ENCODE results near the gene KDSR.

KDSR gene

DNA sequence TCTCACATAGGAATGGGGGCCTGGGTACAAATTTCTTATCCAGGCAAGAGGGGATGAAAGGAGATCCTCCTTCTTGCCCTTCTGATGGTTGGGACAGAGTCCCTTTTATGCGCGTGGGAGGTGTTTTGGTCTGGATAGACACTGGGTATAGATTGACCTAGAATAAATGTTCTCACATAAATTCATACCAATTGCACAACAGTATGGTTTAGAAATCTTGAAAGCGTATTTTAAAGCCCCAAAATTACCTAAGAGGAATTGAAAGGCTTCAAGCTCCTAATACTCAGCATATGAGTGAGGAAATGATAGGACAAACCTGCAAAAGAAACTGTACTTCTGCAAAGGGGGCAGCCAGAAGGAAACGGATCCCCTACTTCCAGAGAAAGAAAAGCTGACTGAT lies 44.8 kb downstream of the KDSR start:
- in situ Hi-C loops (cut with MboI; ENCODE audit: low sequenced_read_pairs) = loop anchor here (10.0 kb wide), 1 partner anchor 307 kb away; no protein-coding TSS in a partner anchor

DNA sequence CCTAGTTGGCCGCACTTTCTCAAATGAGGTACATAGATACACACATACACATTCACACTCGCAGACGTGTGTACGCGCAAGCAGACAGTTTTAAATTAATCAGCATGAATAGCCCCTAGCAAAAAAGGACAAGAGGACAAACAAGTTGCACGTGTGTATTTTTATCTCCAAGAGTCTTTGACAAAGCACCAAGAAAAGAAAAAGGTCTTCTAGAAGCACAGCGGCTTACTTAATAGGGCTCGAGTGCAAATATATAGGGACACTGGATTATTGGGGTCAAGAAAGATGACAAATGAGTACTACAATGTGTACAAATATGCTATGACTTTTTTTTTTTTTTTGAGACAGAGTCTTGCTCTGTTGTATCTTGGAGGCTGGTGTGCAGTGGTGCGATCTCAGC lies 45.7 kb downstream of the KDSR start:
- in situ Hi-C loops (cut with MboI; ENCODE audit: low sequenced_read_pairs) = loop anchor here (10.0 kb wide), 1 partner anchor 306 kb away; no protein-coding TSS in a partner anchor

DNA sequence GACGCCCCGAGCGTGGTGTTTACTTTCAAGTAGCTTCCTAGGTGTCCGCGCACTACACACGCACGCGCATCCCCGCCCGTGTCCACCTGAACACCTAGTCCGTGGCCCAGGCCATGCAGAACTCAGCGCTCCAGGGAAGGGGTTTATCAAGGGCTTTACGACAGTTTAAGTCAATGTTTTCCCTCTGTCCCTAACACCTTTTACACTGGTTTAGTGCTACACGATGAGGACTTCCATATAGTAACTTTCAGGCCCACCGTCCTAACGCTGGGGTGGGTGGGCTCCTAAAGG lies 46.1 kb downstream of the KDSR start:
- in situ Hi-C loops (cut with MboI; ENCODE audit: low sequenced_read_pairs) = loop anchor here (10.0 kb wide), 1 partner anchor 306 kb away; no protein-coding TSS in a partner anchor

DNA sequence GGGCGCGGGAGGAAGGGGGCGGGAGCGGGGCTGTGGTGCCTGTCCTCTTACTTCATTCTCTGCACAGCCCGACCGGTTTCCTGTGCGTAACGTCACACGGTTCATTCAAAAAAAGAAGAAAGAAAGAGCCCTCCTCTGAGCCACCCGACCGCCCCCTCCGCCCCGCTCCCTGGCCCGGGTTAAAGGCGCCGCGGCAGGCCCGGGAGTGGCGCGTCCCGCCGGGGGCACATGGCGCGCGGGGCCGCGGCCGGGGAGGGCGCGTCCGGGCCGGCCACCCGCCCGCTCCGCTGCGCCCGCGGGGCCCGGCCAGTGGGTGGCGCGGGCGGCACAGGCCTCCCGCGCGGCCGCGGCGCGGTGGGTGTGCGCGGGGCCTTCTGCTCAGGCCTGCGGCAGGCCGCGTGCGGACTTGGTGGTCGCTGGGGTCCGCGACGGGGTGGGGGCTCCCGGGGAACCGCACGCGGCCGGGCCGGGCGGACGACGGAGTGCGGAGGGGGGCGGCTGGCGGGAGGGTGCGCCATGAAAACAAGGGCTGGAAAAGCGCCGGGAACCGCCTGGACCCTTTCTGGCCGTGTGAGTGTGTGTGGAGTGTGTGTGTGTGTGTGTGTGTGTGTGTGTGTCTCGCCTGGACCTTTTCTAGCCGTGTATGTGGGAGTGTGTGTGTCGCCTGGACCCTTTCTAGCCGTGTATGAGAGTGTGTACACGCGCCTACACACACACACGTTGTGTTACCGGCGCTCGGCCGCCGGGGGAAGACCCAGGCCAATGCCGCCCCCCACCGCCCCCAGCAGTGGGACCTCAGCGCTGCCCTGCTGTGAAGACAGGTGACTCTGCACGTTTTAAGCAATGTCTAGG lies 46.7 kb downstream of the KDSR start:
- in situ Hi-C loops (cut with MboI; ENCODE audit: low sequenced_read_pairs) = loop anchor here (10.0 kb wide), 1 partner anchor 306 kb away; no protein-coding TSS in a partner anchor

DNA sequence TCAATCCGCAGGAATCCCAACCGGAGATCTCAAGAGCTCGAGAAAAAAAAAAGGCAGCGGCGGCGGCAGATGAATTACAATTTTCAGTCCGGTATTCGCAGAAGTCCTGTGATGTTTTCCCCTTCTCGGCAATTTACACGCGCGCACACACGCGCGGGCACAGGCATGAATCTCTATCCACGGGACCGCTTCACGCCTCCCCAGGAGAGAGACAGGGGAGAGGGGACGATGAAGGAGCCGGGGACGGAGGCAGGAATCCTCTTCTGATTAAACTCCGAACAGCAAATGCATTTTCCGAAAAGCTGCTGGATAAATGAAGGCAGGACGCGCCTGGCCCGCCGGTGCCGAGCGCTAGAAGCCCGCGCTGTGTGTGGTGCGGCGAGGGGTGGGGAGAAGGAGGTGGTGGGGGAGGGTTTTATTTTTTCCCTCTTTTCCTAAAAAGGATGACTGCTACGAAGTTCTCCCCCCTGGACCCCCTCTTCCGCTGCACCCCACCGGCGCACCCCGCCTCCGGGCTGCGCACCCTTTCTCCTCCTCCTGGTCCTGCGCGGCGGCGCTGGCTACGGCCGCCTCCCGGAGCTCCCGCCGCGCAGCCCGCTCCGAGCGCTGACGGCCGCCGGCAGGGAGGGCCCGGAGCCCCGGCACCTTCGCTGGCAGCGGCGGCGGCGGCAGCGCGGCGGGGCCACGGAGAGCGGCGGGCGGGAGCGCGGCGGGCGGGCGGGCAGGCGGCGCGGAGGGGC lies 47.5 kb downstream of the KDSR start, which contains the start of gene BCL2:
BCL2 (minus strand) TSS at position 387 of the 740 bp plus-strand sequence.
- in situ Hi-C loops (cut with MboI; ENCODE audit: low sequenced_read_pairs) = loop anchor here (10.0 kb wide), 2 partner anchors 185 to 305 kb away; no protein-coding TSS in a partner anchor

DNA sequence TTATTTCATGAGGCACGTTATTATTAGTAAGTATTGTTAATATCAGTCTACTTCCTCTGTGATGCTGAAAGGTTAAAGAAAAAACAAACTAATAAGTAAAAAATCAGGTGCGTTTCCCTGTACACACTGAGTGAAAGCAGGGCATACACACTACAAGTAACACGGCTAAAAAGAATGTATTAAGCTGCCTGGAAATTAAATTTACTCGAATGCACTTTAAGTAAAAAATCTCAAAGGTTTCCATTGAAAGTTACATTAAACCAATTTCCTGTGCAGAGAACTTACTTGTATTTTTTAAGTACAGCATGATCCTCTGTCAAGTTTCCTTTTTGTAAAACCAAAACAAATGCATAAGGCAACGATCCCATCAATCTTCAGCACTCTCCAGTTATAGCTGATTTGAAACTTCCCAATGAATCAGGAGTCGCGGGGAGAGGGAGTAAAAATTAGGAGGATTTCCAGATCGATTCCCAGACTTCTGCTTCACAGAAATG lies 48.1 kb downstream of the KDSR start:
- in situ Hi-C loops (cut with MboI; ENCODE audit: low sequenced_read_pairs) = loop anchor here (10.0 kb wide), 1 partner anchor 184 kb away; no protein-coding TSS in a partner anchor

DNA sequence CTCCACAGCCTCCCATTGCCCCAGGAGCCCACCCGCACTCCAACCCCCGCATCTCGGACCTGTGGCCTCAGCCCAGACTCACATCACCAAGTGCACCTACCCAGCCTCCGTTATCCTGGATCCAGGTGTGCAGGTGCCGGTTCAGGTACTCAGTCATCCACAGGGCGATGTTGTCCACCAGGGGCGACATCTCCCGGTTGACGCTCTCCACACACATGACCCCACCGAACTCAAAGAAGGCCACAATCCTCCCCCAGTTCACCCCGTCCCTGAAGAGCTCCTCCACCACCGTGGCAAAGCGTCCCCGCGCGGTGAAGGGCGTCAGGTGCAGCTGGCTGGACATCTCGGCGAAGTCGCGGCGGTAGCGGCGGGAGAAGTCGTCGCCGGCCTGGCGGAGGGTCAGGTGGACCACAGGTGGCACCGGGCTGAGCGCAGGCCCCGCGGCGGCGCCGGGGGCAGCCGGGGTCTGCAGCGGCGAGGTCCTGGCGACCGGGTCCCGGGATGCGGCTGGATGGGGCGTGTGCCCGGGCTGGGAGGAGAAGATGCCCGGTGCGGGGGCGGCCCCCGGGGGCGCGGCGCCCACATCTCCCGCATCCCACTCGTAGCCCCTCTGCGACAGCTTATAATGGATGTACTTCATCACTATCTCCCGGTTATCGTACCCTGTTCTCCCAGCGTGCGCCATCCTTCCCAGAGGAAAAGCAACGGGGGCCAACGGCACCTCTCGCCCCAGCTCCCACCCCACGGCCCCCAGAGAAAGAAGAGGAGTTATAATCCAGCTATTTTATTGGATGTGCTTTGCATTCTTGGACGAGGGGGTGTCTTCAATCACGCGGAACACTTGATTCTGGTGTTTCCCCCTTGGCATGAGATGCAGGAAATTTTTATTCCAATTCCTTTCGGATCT lies 48.8 kb downstream of the KDSR start:
- in situ Hi-C loops (cut with MboI; ENCODE audit: low sequenced_read_pairs) = loop anchor here (10.0 kb wide), 1 partner anchor 183 kb away; no protein-coding TSS in a partner anchor

DNA sequence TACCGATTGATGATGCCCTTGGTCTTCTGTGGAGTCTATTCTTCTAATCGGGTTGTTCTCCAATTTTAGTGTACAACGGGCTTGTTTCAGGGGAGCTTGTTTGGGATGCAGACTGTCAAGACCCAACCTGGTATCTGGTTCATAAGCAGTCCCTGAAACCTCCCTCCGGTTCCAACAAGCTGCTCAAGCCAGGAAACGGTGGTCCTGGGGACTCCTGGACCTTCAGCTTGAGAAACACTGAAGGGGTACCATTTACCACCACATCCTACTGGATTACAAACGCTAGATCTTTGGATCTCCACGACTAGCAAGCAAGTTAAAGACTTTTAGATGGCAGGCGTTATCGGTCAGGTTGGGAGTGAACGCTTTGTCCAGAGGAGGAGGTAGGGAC lies 49.5 kb downstream of the KDSR start:
- in situ Hi-C loops (cut with MboI; ENCODE audit: low sequenced_read_pairs) = loop anchor here (10.0 kb wide), 1 partner anchor 183 kb away; no protein-coding TSS in a partner anchor

DNA sequence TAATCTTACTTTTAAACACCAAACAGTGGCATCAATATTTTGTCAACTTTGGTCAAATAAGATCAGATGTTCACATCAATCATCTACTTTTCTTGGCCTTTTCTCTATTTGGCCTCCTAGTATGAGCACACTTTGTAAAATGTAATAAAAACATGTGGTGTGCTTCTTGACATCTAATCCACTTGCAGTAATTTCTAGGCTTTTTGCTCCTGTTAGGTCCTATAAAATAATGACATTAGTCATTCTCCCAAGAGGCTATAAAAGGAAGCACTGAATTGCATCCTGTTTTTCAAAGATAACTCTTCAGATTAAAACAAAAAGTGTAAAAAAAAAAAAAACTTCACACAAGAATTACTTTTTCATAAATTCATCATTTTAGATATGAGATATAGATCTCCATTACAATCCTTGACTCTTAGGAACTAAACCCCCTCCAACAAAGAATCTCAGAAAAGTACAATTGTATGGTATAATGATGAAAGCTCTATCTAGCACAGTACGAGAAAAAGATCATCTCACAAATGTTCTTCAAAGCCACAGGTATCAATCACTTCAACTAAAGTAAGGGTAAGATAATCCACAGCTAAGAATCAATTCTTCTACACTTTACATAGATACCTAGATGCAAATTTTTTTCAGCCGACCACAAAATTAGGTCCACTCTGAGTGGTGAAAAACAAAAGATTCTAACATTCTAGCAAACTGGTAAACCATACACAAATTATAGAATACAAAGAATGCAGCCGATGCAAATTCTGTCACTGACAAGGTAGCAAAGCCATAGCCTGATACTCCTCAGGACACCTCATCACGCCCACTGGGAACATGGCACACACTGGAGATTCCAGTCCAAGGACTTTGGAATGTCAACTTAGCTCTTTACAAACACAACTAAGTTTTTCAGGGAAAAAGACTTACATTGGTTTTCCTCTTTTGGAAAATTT lies 50.1 kb downstream of the KDSR start:
- in situ Hi-C loops (cut with MboI; ENCODE audit: low sequenced_read_pairs) = loop anchor here (10.0 kb wide), 1 partner anchor 182 kb away; no protein-coding TSS in a partner anchor

DNA sequence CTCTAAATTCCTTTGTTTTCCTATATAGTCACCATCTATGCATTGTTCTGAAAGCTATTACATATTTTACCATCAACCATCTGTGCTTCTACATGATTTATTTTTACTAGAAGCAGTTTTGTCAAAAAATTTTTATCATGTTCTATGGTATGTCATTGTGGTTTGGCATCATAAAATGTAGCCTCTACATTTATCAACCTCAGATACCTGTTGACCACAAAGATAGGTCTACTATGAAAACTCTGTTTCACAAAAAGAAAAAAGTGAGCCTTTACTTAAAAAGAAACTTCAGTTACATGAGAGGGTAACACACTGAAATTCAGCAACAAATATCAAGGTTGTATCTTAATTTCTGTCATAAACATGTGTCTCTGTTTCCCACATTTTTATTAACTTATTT lies 51.1 kb downstream of the KDSR start:
- in situ Hi-C loops (cut with MboI; ENCODE audit: low sequenced_read_pairs) = loop anchor here (10.0 kb wide), 1 partner anchor 181 kb away; no protein-coding TSS in a partner anchor

DNA sequence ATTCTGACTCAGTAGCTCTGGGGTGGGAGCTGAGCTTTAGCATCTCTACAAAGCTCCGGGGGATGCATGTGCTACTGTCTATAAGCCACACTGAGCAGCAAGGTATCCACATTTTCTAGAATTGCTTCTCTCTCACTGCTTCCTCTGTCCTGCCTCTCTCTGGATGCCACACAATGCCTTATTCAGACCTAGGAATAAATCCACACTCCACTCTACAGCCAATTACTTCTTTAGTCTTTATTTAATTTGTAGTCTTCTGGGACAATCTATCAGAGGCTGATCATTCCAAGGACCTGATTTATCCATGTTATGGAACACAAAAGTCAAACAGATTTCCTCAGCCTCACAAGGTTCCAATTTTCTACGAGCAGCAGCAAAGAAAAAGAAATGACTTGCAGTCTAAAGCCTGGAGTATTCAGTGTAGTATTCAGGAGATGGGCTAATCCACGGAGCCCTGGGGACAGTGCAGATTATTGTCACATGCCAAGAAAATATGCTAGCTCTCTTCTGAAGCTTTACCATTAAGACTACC lies 51.8 kb downstream of the KDSR start:
- in situ Hi-C loops (cut with MboI; ENCODE audit: low sequenced_read_pairs) = loop anchor here (10.0 kb wide), 1 partner anchor 180 kb away; no protein-coding TSS in a partner anchor

DNA sequence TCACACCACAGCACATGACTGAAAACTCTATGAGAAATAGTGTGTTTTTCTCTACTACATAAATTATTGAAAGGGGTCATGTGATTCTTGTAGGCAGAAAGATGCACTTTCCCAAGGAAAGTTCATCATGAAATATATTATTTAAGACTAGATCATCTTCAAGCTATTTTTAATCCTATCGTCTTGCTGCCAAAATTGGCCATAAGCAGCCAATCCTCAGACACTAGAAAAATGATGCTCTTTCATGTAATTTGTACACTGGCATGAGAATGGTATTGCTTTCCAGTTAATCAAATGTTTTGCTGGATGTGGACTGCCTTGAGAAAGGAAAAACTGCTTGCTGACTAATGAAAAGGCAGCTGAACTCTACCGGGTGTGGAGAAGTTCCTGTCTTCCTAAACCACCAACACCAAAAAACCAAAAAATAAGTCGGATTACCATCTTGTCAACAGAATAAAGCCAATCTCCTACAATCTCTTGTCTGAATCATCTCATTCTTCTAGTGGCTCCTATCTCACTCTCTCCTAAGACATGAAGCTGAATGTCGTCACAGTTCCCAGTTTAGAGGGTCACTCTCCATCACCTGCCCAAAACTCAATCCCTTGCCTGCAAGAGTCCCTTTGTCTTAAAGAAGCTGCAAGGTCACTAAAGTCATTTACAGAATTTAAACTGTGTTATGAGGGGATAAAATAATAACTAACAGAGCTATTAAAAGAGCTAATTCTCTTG lies 52.8 kb downstream of the KDSR start:
- in situ Hi-C loops (cut with MboI; ENCODE audit: low sequenced_read_pairs) = loop anchor here (10.0 kb wide), 1 partner anchor 179 kb away; no protein-coding TSS in a partner anchor

DNA sequence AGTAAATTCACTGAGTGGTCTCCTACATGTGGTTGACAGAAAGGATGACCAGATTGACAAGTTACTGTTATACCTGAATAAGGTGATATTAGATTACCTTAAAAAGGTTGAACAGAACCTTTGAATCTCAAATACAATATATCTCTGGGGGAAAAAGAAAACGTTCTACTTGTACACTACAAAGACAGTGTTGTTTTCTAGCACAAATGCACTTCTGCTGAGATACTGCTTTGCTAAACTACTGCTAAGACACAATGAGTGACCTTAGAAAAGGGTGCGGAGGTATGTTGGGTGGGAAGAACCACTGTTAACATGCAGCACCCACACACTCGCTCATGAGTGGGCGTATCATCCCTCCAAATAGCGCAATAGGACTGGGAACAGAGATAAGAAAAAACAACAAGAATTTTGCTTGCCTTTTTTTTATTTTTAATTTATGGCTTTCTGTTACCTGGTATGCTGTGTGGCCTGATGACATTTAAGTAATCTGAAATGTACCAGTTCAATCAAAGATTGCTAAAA lies 53.5 kb downstream of the KDSR start:
- in situ Hi-C loops (cut with MboI; ENCODE audit: low sequenced_read_pairs) = loop anchor here (10.0 kb wide), 1 partner anchor 179 kb away; no protein-coding TSS in a partner anchor

DNA sequence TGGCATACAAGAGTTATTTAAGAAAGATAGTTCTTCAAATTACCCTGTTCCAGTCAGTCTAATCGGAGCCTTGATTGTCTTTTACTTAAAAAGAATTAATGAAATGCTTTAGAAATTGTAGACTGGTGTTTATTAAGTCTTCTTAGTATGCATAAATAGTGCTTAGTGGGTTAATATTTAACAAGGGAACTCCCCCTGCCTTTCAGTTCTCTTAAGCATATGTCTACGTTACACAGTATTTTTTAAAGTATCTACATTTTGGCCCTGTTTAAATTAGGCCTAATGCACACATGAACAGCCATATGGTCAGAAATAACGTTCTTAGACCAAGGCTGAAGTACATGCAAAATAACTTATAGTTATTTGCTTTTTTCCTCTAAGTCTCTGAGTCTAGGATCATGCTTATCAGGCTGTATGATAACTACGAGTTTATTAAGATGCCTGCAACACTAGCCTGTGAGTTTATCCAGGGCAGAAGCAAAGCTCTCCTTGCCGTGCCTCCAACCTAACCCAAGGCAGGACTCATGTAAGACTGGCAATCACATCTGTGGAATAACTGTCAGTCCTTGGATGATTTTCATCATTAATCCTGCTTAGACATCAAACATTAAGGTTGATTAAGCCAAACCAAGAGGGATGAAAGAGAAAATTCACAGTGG lies 54.1 kb downstream of the KDSR start:
- in situ Hi-C loops (cut with MboI; ENCODE audit: low sequenced_read_pairs) = loop anchor here (10.0 kb wide), 1 partner anchor 178 kb away; no protein-coding TSS in a partner anchor

DNA sequence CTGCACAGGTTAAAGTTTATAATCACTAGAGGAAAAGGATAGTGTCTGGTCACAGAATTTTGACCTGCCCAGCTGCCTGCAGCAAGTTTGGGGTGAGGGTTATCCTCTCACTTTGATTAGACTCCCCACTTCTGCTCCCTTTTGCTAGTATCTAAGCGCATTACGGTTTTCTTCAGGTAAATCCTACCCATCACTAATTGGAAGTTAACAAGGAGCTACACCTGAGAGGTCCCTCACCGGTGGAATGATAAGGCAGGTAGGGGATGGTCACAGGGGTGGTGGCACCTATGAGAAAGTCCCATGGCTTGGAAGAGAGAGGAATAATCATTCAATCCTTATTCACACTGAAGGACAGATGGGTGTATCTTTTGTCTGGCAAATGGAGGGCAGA lies 55.0 kb downstream of the KDSR start:
- in situ Hi-C loops (cut with MboI; ENCODE audit: low sequenced_read_pairs) = loop anchor here (10.0 kb wide), 1 partner anchor 177 kb away; no protein-coding TSS in a partner anchor

DNA sequence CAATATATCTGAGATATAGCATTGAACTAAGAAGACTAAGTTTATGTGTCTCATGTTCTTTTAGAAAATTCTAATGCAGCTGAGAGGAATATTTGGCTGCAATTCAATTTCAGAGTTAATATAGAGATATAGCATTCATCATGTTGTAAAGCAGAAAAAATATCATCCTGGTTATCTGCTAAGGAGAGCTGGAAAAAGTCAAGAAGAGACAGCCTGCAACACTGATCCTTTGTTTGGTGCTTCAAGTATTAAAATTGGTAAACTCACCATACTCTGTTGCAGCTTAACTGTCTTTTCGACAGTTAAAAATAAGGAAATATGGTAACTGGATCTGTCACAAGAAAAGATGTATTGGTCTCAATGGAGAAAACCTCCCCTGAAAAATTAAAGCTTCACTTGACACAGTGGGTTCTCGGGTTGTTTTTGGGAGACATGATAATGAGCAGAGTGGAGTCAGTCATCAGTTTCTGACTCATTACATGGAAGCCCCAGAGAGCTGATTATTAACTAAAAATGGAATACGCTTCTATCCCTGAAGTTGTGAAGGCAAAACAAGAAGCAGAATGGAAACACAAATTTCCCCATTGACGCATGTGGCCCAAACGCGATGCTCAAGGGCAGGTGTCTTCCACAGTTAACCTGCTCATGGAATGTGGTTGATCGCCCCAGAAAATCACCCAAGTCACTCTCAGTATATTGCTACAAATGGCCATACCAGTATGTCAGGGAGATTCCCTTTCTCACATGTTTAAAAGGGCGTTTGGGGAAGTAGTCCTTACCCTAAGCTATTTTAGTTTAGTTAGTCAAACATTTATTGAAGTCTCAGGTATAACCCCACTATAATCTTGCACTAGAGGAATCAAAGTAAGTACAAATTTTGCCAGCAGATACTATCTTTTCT lies 55.6 kb downstream of the KDSR start:
- in situ Hi-C loops (cut with MboI; ENCODE audit: low sequenced_read_pairs) = loop anchor here (10.0 kb wide), 1 partner anchor 177 kb away; no protein-coding TSS in a partner anchor

Measured in HL-60/S4 treated with phorbol 12-myristate 13-acetate at 8.2 ng/mL for 4 days and 3 days (cell line).